NCI-H1694 treated with DMSO at 0.1 percent for 48 hours (cell line): ENCODE results near the gene REG4.
"Not testable (repeated sequence)": the region's sequence is repeated elsewhere in the genome, so short reads cannot be mapped to it uniquely, and the experiment has no call there.

ENCODE experiments used
- DNase-seq: peaks from one replicate; lab custom pipeline; 2025; lab: John Stamatoyannopoulos, UW

Gene REG4

GRCh38 chr1:119811387-119811786 lies at the start of gene REG4:
REG4 (minus strand) TSS chr1:119811460; CDS start chr1:119808769, 2,691 bp downstream.
- DNase-seq: no peak

GRCh38 chr1:119859647-119860046 lies 48.4 kb upstream of the REG4 start:
- DNase-seq: no peak

- DNase-seq: not testable (repeated sequence)
Observed at GRCh38 chr1:119858556-119859214, 47.4 kb upstream of the REG4 start.

- DNase-seq: no peak
Observed at GRCh38 chr1:119858126-119858525, 46.9 kb upstream of the REG4 start.

- no peak for DNase-seq
Observed at GRCh38 chr1:119853155-119853554, 41.9 kb upstream of the REG4 start.

GRCh38 chr1:119844206-119844605 lies 32.9 kb upstream of the REG4 start:
- DNase-seq: not testable (repeated sequence)

- no peak for DNase-seq
Observed at GRCh38 chr1:119841306-119841705, 30.0 kb upstream of the REG4 start.

GRCh38 chr1:119840745-119841144 lies 29.5 kb upstream of the REG4 start:
- no peak for DNase-seq

GRCh38 chr1:119838236-119838635 lies 27.0 kb upstream of the REG4 start:
- no peak for DNase-seq

GRCh38 chr1:119834990-119835389 lies 23.7 kb upstream of the REG4 start:
- DNase-seq: no peak

GRCh38 chr1:119831027-119831426 lies 19.8 kb upstream of the REG4 start:
- no peak for DNase-seq

GRCh38 chr1:119829625-119830024 lies 18.4 kb upstream of the REG4 start:
- peak; percentile 62 for DNase-seq

- peak; percentile 34 for DNase-seq
Observed at GRCh38 chr1:119829006-119829405, 17.7 kb upstream of the REG4 start.

GRCh38 chr1:119828266-119828665 lies 17.0 kb upstream of the REG4 start:
- DNase-seq: no peak

GRCh38 chr1:119827010-119827409 lies 15.8 kb upstream of the REG4 start:
- no peak for DNase-seq

- no peak for DNase-seq
Observed at GRCh38 chr1:119822406-119822805, 11.1 kb upstream of the REG4 start.

- no peak for DNase-seq
Observed at GRCh38 chr1:119818181-119818580, 6.9 kb upstream of the REG4 start.

GRCh38 chr1:119816407-119816806 lies 5.1 kb upstream of the REG4 start:
- DNase-seq: no peak

GRCh38 chr1:119815928-119816327 lies 4.7 kb upstream of the REG4 start:
- no peak for DNase-seq

GRCh38 chr1:119815361-119815760 lies 4.1 kb upstream of the REG4 start:
- no peak for DNase-seq

GRCh38 chr1:119814288-119814687 lies 3.0 kb upstream of the REG4 start:
- no peak for DNase-seq

- no peak for DNase-seq
Observed at GRCh38 chr1:119811985-119812557, 811 bp upstream of the REG4 start.

GRCh38 chr1:119808972-119809550 lies 2.2 kb downstream of the REG4 start:
- peak; percentile 62 for DNase-seq

GRCh38 chr1:119808491-119808890 lies 2.8 kb downstream of the REG4 start:
- no peak for DNase-seq
